GM21737 (cell line): Measurements from ENCODE around the gene TCN1.

ENCODE experiments used
- ATAC-seq: cut with Tn5 transposase; IDR thresholded peaks from one replicate; pipeline ENCODE4 v1.9.1; 2021; ENCODE audit warnings: mild to moderate bottlenecking, moderate library complexity; ENCODE audit not compliant: unreplicated experiment

TCN1 gene

DNA sequence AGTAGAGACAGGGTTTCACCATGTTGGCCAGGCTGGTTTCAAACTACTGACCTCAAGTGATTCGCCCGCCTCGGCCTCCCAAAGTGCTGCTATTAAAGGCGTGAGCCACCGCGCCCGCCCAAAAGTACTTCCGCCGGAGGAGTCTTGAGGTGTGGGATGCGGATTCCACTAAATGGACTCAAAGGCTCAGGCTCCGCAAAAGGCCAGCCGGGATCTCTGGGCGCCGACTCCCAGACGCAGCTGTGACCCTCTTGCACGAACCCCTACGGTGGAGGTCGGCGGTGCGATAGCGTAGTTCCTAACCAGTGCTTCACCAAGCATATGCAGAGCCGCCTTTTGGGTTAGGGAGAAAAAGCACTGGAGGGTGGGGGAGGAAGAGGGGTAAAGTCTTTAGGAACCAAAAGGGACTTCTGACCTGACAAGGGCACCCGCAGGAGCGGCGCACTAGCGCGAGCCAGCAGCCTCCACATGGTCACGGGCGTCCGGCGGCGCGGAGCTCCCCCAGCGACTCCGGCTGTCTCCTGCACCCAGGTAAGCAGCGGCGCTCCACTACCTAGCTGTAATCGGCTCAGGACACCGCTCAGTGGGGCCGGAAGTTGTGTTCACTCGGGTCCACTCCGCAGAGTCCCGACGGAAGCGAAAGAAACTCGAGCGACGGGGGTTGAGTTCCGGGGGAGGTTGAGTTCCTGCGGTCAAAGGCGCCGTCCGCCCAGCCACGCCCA, 55.9 kb downstream of the TCN1 start, which contains the start of gene MRPL16:
TSS of gene MRPL16 (minus strand) at position 590 of the 722 bp plus-strand sequence. CDS start at position 470, 120 bp downstream.
- ATAC-seq = peak; percentile 97

DNA sequence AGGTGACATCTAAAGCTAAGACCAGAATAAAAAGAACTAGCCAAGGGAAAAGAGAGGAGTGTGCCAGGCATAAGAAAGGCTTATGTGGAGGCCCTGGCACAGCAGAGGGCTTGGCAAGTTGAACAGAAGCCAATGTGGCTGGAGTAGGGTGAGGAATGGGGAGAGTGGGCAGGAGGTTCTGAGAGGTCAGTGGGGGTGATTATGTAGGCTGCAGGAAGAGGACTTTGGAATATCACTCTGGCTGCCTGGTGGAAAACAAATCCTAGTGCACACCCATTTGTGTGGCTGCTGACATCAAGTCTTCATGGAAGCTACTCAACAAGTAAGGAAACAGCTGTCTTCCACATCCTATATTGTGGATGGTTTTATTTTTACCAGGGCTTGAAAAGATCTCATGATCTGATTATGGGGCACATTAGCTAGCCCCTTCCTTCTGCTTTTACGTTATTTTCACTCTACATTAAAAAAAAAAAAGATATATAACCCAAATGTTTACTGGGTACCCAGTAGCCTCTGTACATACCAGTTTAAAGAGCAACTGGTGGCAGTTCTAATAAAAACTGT, 59.2 kb downstream of the TCN1 start:
- no peak for ATAC-seq

DNA sequence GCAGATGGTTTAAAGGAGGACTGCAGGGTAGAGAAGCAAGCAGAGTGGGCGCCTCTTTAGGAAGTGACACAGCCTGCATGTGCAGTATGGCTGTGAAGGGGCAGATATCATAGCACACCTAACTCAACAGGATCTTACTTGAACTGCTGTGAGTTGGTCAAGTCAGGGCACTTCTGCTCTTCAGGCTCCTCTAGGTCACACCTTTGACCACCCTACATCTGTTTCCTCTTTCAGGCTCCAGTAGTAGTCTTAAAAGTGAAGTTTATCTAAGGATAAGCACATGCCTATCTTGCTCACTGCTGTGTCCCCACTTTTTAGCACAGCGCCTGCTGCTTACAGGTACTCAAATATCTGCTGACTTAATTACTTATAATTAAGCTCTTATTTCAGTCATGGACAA, 62.2 kb downstream of the TCN1 start:
- ATAC-seq = no peak
